Kidney (tissue), 14 donors: ENCODE measurements around the gene GRK1. TPM values are rescaled to one million over a fixed set of nuclear protein-coding genes. Genes with fewer than 3 reads are reported as not detected.

Source experiments
- DNase-seq, 5 donors: peaks; one replicate each; pipeline ENCODE4 v3.0.0-alpha.2; 2013 to 2020
- FAIRE-seq: peaks from 2 replicates; lab custom pipeline; 2012; peaks lifted over from hg19 to GRCh38; lab: Jason Lieb, UNC
- H3K27ac ChIP-seq, 2 donors: one replicate each; pipeline ENCODE4 v1.7.0; 2013; ENCODE audit warnings: low read depth in 2 of 2, low read length in 2 of 2, inconsistent platforms in 1 of 2
- H3K27me3 ChIP-seq: one replicate; pipeline ENCODE4 v1.7.1; 2013; ENCODE audit warnings: low read length, inconsistent platforms; ENCODE audit not compliant: control insufficient read depth, insufficient read depth
- H3K36me3 ChIP-seq, 3 donors: one replicate each; pipeline versions ENCODE4 v1.7.0 to v1.7.1; 2013; ENCODE audit warnings: low read length in 3 of 3, control low read depth in 1 of 3, inconsistent platforms in 1 of 3; ENCODE audit not compliant: insufficient read depth in 3 of 3, control insufficient read depth in 2 of 3
- H3K4me1 ChIP-seq, 3 donors: one replicate each; pipeline versions ENCODE4 v1.7.0 to v1.7.1; 2013; ENCODE audit warnings: low read length in 3 of 3, inconsistent platforms in 1 of 3, low read depth in 1 of 3; ENCODE audit not compliant: control insufficient read depth in 2 of 3, insufficient read depth in 2 of 3
- H3K4me3 ChIP-seq, 3 donors: one replicate each; pipeline versions ENCODE4 v1.7.0 to v1.8.1; 2013; ENCODE audit warnings: low read length in 3 of 3, control low read depth in 1 of 3, inconsistent platforms in 1 of 3
- H3K9ac ChIP-seq, 3 donors: one replicate each; pipeline versions ENCODE4 v1.7.0 to v1.7.1; 2013; ENCODE audit warnings: low read length in 3 of 3, control low read depth in 1 of 3, inconsistent platforms in 1 of 3
- H3K9me3 ChIP-seq, 3 donors: one replicate each; pipeline versions ENCODE4 v1.7.0 to v1.7.1; 2013; ENCODE audit warnings: low read length in 3 of 3, control low read depth in 1 of 3, inconsistent platforms in 1 of 3; ENCODE audit not compliant: control insufficient read depth in 2 of 3, insufficient read depth in 1 of 3
- CTCF ChIP-seq: IDR thresholded peaks from 3 replicates; pipeline ENCODE4 v1.5.1; 2012; ENCODE audit warnings: mild to moderate bottlenecking, moderate library complexity, borderline replicate concordance; ENCODE audit not compliant: insufficient read depth; ENCODE audit errors: extremely low read depth
- intact Hi-C: fragments of 100-400 bp; cut with DNase I; formaldehyde crosslinking; loops from one replicate; pipeline ENCODE4 v1.11.1; 2022
- polyA plus RNA-seq: library from polyadenylated mRNA; stranded (reverse); fragments of 350-450 nt; fragmentation: Illumina TruSeq; extraction: RNeasy Lipid Tissue Mini Kit (QIAGEN cat#74804); gene quantifications from one replicate; pipeline ENCODE4 v1.2.3, GENCODE V29; 2014; ENCODE audit warnings: low read depth, low replicate concordance; ENCODE audit not compliant: insufficient read depth
- total RNA-seq: library from RNA; stranded (reverse); fragmentation: NEBNext Ultra II Directional; extraction: Animal tissue kit (Norgen Biotek cat#: 25700); gene quantifications from one replicate; pipeline ENCODE4 v1.2.1, GENCODE V29; 2021
- donor health status: control.
- donor health status: control.
- donor health status: control.
- donor health status: control.
- donor health status: control.
- donor health status: DM: yes; HTN: yes; CAD: no.
- donor health status: Normal renal cell carcinoma (clear cell type).

The GRK1 gene
- total and polyA plus RNA-seq, 2 donors from 2014 or later = not detected

- H3K4me3 ChIP-seq = no peak overlapping the region
- H3K9me3 ChIP-seq = no peaks in the 10 kb centered on the region
- H3K9ac ChIP-seq = no peak overlapping the region
- no peak overlapping the region for H3K27ac ChIP-seq
- DNase-seq = peak in 1 of 5 donors; percentile 53
- FAIRE-seq = no peak
- peaks cover 2 to 51% (median 25%) of the 10 kb centered on the region in 3 donors for H3K36me3 ChIP-seq
- intact Hi-C loops = no loop called here
- H3K27me3 ChIP-seq = no peaks in the 10 kb centered on the region
- no peaks in the 10 kb centered on the region for H3K4me1 ChIP-seq
- no peak for TF ChIP-seq CTCF
Measured at GRCh38 chr13:113636266-113636963, 30.6 kb upstream of the GRK1 start.

GRCh38 chr13:113637262-113638160 lies 29.5 kb upstream of the GRK1 start:
- FAIRE-seq = no peak
- no peak for TF ChIP-seq CTCF

GRCh38 chr13:113638173-113638746 lies 28.8 kb upstream of the GRK1 start:
- Histone ChIP-seq H3K9ac (no peak overlapping the region), H3K9me3 (no peaks in the 10 kb centered on the region), H3K4me3 (no peak overlapping the region), H3K27me3 (no peaks in the 10 kb centered on the region), H3K27ac (no peak overlapping the region), H3K4me1 (no peaks in the 10 kb centered on the region), H3K36me3 (peaks cover 2 to 47% (median 22%) of the 10 kb centered on the region in 3 donors)
- FAIRE-seq (no peak), DNase-seq (peak in 2 of 5 donors; percentile 18 to 37)
- intact Hi-C loops = no loop called here
- no peak for TF ChIP-seq CTCF

More at GRCh38 chr13:113637262-113638160, 29.5 kb upstream of the GRK1 start:
- intact Hi-C loops = no loop called here
- Histone ChIP-seq H3K4me1 (no peaks in the 10 kb centered on the region), H3K9me3 (no peaks in the 10 kb centered on the region), H3K9ac (no peak overlapping the region), H3K36me3 (peaks cover 2 to 47% (median 22%) of the 10 kb centered on the region in 3 donors), H3K27me3 (no peaks in the 10 kb centered on the region), H3K27ac (no peak overlapping the region), H3K4me3 (no peak overlapping the region)
- peak in 2 of 5 donors; percentile 18 to 33 for DNase-seq
